Stimulated activated CD8-positive, alpha-beta memory T cell treated with anti-CD3 and anti-CD28 coated beads, Interleukin-7, amount 100 ng/mL, for 1 hour (primary cell): ENCODE results near the gene APBB1.

Source experiments
- DNase-seq, 2 donors: peaks; one replicate each; pipeline ENCODE4 v3.0.0-alpha.2; 2020; ENCODE audit warnings: low read depth in 2 of 2

APBB1 gene

DNA sequence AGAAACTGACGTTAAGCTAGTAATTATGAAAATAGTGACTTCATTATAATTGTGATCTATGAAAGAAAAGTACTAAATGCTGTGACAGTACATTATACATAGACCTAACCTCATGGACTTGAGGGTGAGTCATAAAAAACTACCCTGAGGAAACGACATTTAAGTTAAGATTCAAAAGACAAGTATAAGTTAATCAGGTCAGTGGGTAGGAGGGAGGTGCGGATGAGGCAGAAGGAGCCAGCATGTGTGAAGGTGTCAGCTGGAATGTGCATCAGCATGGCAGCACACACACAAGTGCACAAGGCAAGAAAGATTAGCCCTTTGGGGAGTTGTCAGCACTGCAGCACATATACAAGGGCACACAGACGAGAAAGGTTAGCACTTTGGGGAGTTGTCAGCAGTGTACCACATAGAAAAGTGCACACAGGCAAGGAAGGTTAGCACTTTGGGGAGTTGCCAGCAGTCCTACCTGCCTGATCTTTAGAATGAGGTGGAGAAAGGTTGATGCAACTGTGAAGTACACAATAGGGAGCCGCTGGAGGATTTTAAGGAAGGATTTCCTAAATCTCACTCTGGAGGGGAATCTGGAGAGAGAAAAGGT, 67.0 kb downstream of the APBB1 start:
- DNase-seq = no peak

DNA sequence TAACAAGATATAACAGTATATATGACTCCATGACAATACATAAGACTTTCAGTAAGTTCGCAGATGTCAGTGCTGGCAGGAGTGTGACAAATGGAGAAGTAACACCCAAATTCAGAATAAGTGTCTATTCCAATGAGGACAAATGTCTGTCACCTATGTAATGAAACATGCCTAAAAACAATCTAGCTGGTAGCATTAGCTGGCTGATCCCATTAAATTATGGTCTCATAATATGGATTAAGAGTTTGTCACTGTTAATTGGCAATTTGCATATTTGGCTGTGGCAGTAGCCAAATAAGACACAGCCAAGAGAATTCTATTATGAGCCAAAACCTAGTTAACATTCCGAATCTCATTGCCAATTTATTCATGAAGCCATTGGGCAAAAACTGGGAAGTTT, 68.4 kb downstream of the APBB1 start:
- DNase-seq = no peak

DNA sequence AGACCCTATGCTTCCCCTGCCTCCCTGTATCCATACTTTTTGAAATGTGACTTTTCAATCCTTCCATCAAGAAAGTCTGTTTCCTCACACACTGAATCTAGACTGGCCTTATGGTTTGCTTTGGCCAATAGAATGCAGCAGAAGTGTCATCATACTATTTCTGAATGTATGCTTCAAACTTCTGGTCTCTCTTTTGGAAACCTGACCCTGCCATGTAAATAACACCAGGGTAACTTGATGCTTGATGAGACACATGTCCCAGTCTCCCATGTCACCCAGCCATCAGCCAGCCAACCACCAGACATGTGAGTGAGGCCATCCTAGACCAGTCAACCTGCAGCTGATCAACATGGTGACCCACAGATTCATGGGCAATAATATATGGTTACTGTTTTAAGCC, 68.9 kb downstream of the APBB1 start:
- DNase-seq = no peak

DNA sequence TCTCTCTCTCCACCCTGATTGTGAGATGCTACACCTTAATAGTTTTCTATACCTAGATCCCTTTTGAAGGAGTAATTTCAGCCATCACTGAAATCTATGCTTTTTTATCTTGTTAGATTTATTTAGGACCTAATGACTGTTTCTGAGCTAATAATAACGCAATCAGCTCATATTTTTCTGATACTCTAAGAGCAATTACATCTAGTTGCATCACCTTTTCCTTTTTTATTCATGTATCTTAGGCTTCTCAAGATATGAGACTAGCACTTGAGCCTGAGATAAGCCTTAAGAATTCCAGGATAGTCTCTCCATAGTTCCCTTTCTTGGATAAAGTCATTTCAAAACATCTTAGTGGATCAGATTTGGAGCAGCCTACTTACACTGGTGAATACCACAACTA, 73.5 kb downstream of the APBB1 start:
- DNase-seq = no peak
